H1 (cell line): Measurements from ENCODE around the gene RDH11. TPM values are rescaled to one million over a fixed set of nuclear protein-coding genes. Genes with fewer than 3 reads are reported as not detected.

Source experiments
- CTCF ChIA-PET: fragments of 300-600 bp; sonication (Branson Sonifier 250); formaldehyde crosslinking; loops from one replicate; lab custom pipeline; 2021; ENCODE audit not compliant: partially characterized antibody; lab: Charles Lee
- POLR2A ChIA-PET: fragments of 300-600 bp; sonication (Branson Sonifier 250); formaldehyde crosslinking; loops from one replicate; lab custom pipeline; 2021; ENCODE audit warnings: inconsistent platforms; ENCODE audit not compliant: partially characterized antibody; lab: Charles Lee
- DNase-seq, 2 experiments: peaks; one replicate each; pipeline versions ENCODE4 v3.0.0 to v3.0.0-alpha.2; 2010 to 2022; ENCODE audit warnings: low spot score in 2 of 2, low read depth in 1 of 2, mixed read lengths in 1 of 2
- FAIRE-seq: peaks from 2 replicates; lab custom pipeline; 2011; peaks lifted over from hg19 to GRCh38; lab: Jason Lieb, UNC
- H2AFZ ChIP-seq: 2 replicates; pipeline ENCODE4 v1.8.1; 2012; ENCODE audit warnings: low read length, inconsistent platforms
- H2AK5ac ChIP-seq: 2 replicates; pipeline ENCODE4 v1.6.1; 2013; ENCODE audit warnings: low read depth, low read length
- H2BK120ac ChIP-seq: replicated peaks from 2 replicates; pipeline ENCODE3; 2013; ENCODE audit warnings: low read depth, low read length, inconsistent platforms
- H2BK12ac ChIP-seq: 2 replicates; pipeline ENCODE4 v1.6.1; 2013; ENCODE audit warnings: low read depth, low read length
- H2BK15ac ChIP-seq: 2 replicates; pipeline ENCODE4 v1.6.1; 2013; ENCODE audit warnings: low read length
- H2BK20ac ChIP-seq: 2 replicates; pipeline ENCODE4 v1.6.1; 2013; ENCODE audit warnings: low read length
- H2BK5ac ChIP-seq: 2 replicates; pipeline ENCODE4 v1.6.1; 2013; ENCODE audit warnings: low read depth, low read length
- H3K14ac ChIP-seq: 2 replicates; pipeline ENCODE4 v1.6.1; 2013; ENCODE audit warnings: inconsistent platforms; ENCODE audit not compliant: insufficient read length
- H3K18ac ChIP-seq: 2 replicates; pipeline ENCODE4 v1.6.1; 2013; ENCODE audit warnings: low read length; ENCODE audit errors: extremely low read depth
- H3K23ac ChIP-seq: 2 replicates; pipeline ENCODE4 v1.6.1; 2013; ENCODE audit warnings: inconsistent platforms; ENCODE audit not compliant: insufficient read length
- H3K23me2 ChIP-seq: 2 replicates; pipeline ENCODE4 v1.6.1; 2013; ENCODE audit warnings: low read depth, low read length
- H3K27ac ChIP-seq: 2 replicates; pipeline ENCODE4 v1.6.1; 2011; ENCODE audit warnings: low read depth, low read length, inconsistent platforms
- H3K27me3 ChIP-seq, 4 experiments: replicated peaks in 1 of 4; 1 replicate in 1 of 4; 2 replicates in 3 of 4; pipeline versions ENCODE4 v1.6.1 to v1.8.1; 2011 to 2013; ENCODE audit warnings: low read length in 3 of 4, mild to moderate bottlenecking in 3 of 4, inconsistent platforms in 2 of 4, mixed read lengths in 2 of 4, moderate library complexity in 1 of 4; ENCODE audit not compliant: control insufficient read depth in 3 of 4, insufficient read depth in 3 of 4; ENCODE audit errors: extremely low read depth in 1 of 4
- H3K36me3 ChIP-seq, 4 experiments: 2 replicates each; pipeline versions ENCODE4 v1.6.1 to v1.8.1; 2011 to 2013; ENCODE audit warnings: mild to moderate bottlenecking in 4 of 4, low read length in 3 of 4, moderate library complexity in 2 of 4, control low read depth in 1 of 4, inconsistent platforms in 1 of 4; ENCODE audit not compliant: insufficient read depth in 4 of 4, control insufficient read depth in 2 of 4
- H3K4ac ChIP-seq: replicated peaks from 2 replicates; pipeline ENCODE3; 2013; ENCODE audit warnings: low read length, low read depth, mixed read lengths, inconsistent platforms; ENCODE audit not compliant: insufficient read length
- H3K4me1 ChIP-seq, 4 experiments: replicated peaks in 1 of 4; 1 replicate in 1 of 4; 2 replicates in 3 of 4; pipeline versions ENCODE4 v1.6.1 to v1.8.1; 2011 to 2013; ENCODE audit warnings: low read length in 3 of 4, inconsistent platforms in 2 of 4, mixed read lengths in 1 of 4; ENCODE audit not compliant: insufficient read depth in 4 of 4, control insufficient read depth in 3 of 4
- H3K4me2 ChIP-seq, 2 experiments: 2 replicates each; pipeline versions ENCODE4 v1.6.1 to v1.8.1; 2011 to 2013; ENCODE audit warnings: low read depth in 2 of 2, low read length in 2 of 2, control low read depth in 1 of 2, inconsistent platforms in 1 of 2, mild to moderate bottlenecking in 1 of 2; ENCODE audit not compliant: insufficient read depth in 1 of 2
- H3K4me3 ChIP-seq, 4 experiments: fragments of 200-600, 300-600 bp in 1 of 4; sonication (generic), shearing (Covaris generic), sonication (Bioruptor Twin) in 1 of 4; 2 replicates each; pipeline versions ENCODE4 v1.5.1 to v1.8.1; 2011 to 2016; ENCODE audit warnings: low read length in 4 of 4, low read depth in 3 of 4, control low read depth in 2 of 4, inconsistent platforms in 2 of 4, mild to moderate bottlenecking in 2 of 4, mixed read lengths in 1 of 4, moderate library complexity in 1 of 4; ENCODE audit not compliant: insufficient read depth in 2 of 4; ENCODE audit errors: extremely low read depth in 1 of 4
- H3K56ac ChIP-seq: replicated peaks from 2 replicates; pipeline ENCODE3; 2013; ENCODE audit warnings: low read depth, mild to moderate bottlenecking, mixed read lengths, low read length, inconsistent platforms; ENCODE audit not compliant: insufficient read length
- H3K79me1 ChIP-seq: 2 replicates; pipeline ENCODE4 v1.6.1; 2013; ENCODE audit warnings: low read depth, low read length, control low read depth
- H3K79me2 ChIP-seq, 2 experiments: 2 replicates each; pipeline versions ENCODE4 v1.6.1 to v1.8.1; 2012 to 2013; ENCODE audit warnings: low read length in 2 of 2, mild to moderate bottlenecking in 2 of 2, inconsistent platforms in 1 of 2; ENCODE audit not compliant: insufficient read depth in 2 of 2, control insufficient read depth in 1 of 2
- H3K9ac ChIP-seq, 4 experiments: replicated peaks in 1 of 4; 1 replicate in 1 of 4; 2 replicates in 3 of 4; pipeline versions ENCODE4 v1.6.1 to v1.8.1; 2011 to 2013; ENCODE audit warnings: low read depth in 3 of 4, low read length in 3 of 4, control low read depth in 2 of 4, mild to moderate bottlenecking in 2 of 4, moderate library complexity in 2 of 4, inconsistent platforms in 1 of 4; ENCODE audit errors: extremely low read depth in 1 of 4
- H3K9me3 ChIP-seq, 2 experiments: 2 replicates each; pipeline versions ENCODE4 v1.6.1 to v1.8.1; 2012 to 2013; ENCODE audit warnings: mild to moderate bottlenecking in 2 of 2, moderate library complexity in 2 of 2, control low read depth in 1 of 2, inconsistent platforms in 1 of 2, low read depth in 1 of 2, low read length in 1 of 2, mixed read lengths in 1 of 2; ENCODE audit not compliant: insufficient read depth in 2 of 2
- H4K20me1 ChIP-seq, 2 experiments: replicated peaks in 1 of 2; 2 replicates each; pipeline versions ENCODE3 to v1.8.1; 2011 to 2013; ENCODE audit warnings: inconsistent platforms in 2 of 2, low read length in 2 of 2, mild to moderate bottlenecking in 1 of 2; ENCODE audit not compliant: insufficient read depth in 2 of 2, control insufficient read depth in 1 of 2
- H4K5ac ChIP-seq: 2 replicates; pipeline ENCODE4 v1.6.1; 2013; ENCODE audit warnings: low read length, low read depth, mixed read lengths, inconsistent platforms; ENCODE audit not compliant: insufficient read length
- H4K8ac ChIP-seq: 2 replicates; pipeline ENCODE4 v1.8.0; 2013; ENCODE audit warnings: mild to moderate bottlenecking, moderate library complexity, low read length, inconsistent platforms; ENCODE audit not compliant: insufficient read depth; ENCODE audit errors: extremely low read depth
- H4K91ac ChIP-seq: replicated peaks from 2 replicates; pipeline ENCODE3; 2013; ENCODE audit warnings: low read length, mixed read lengths, inconsistent platforms; ENCODE audit not compliant: insufficient read length
- ASH2L ChIP-seq: fragments of 200-600, 300-600 bp; sonication (generic); IDR thresholded peaks from one replicate; pipeline ENCODE4 v1.7.1; 2017; ENCODE audit warnings: low read length
- BACH1 ChIP-seq: IDR thresholded peaks from 2 replicates; pipeline ENCODE4 v1.6.1; 2012; ENCODE audit warnings: low read length, improper control_type of control experiment
- CBX5 ChIP-seq: fragments of 300-800, 300-1000 bp; sonication (generic); IDR thresholded peaks from 2 replicates; pipeline ENCODE4 v1.7.1; 2016; ENCODE audit warnings: antibody characterized with exemption, low read length, low read depth
- CBX8 ChIP-seq: fragments of 300-800, 300-1000 bp; sonication (generic); IDR thresholded peaks from 2 replicates; pipeline ENCODE4 v1.7.1; 2016; ENCODE audit warnings: low read depth, low read length, borderline replicate concordance
- CREB1 ChIP-seq: IDR thresholded peaks from 2 replicates; pipeline ENCODE4 v1.6.1; 2012; ENCODE audit warnings: inconsistent platforms
- CTBP2 ChIP-seq: IDR thresholded peaks from 2 replicates; pipeline ENCODE4 v1.7.0; 2011; ENCODE audit warnings: borderline replicate concordance, mild to moderate bottlenecking, moderate library complexity, mixed read lengths, low read length; ENCODE audit not compliant: insufficient read depth, insufficient read length
- EGR1 ChIP-seq: IDR thresholded peaks from 2 replicates; pipeline ENCODE4 v1.6.1; 2011; ENCODE audit warnings: low read depth, low read length, borderline replicate concordance
- NANOG ChIP-seq: IDR thresholded peaks from 2 replicates; pipeline ENCODE4 v1.6.1; 2011; ENCODE audit warnings: low read length, low read depth, mild to moderate bottlenecking, inconsistent platforms; ENCODE audit not compliant: insufficient read depth, poor library complexity, severe bottlenecking
- PHF8 ChIP-seq: fragments of 200-600 bp; sonication (generic); conservative IDR thresholded peaks from 2 replicates; pipeline ENCODE4 v1.7.1; 2012; ENCODE audit warnings: low read depth, mild to moderate bottlenecking, inconsistent platforms, low read length, moderate library complexity
- POLR2A ChIP-seq, 2 experiments: IDR thresholded peaks; 1 replicate in 1 of 2; 2 replicates in 1 of 2; pipeline ENCODE4 v1.6.1; 2011; ENCODE audit warnings: low read depth in 2 of 2, low read length in 2 of 2, mild to moderate bottlenecking in 2 of 2; ENCODE audit errors: control extremely low read depth in 1 of 2
- RBBP5 ChIP-seq: IDR thresholded peaks from 2 replicates; pipeline ENCODE4 v1.7.1; 2012; ENCODE audit warnings: low read depth, mild to moderate bottlenecking, inconsistent platforms, low read length, moderate library complexity, borderline replicate concordance
- SAP30 ChIP-seq: fragments of 300-600 bp; sonication (generic); IDR thresholded peaks from 2 replicates; pipeline ENCODE4 v1.7.1; 2012; ENCODE audit warnings: low read length, moderate library complexity, mild to moderate bottlenecking, inconsistent platforms; ENCODE audit not compliant: insufficient read depth, insufficient replicate concordance
- SP1 ChIP-seq: IDR thresholded peaks from 2 replicates; pipeline ENCODE4 v1.6.1; 2011; ENCODE audit warnings: low read depth, low read length
- TAF7 ChIP-seq: optimal IDR thresholded peaks from 2 replicates; pipeline ENCODE3; 2011; ENCODE audit warnings: low read depth, mild to moderate bottlenecking, inconsistent platforms, low read length, moderate library complexity, borderline replicate concordance
- TCF12 ChIP-seq: IDR thresholded peaks from 2 replicates; pipeline ENCODE4 v1.6.1; 2011; ENCODE audit warnings: low read depth, mild to moderate bottlenecking, low read length
- YY1 ChIP-seq: IDR thresholded peaks from 2 replicates; pipeline ENCODE4 v1.6.1; 2011; ENCODE audit warnings: low read depth, mild to moderate bottlenecking, low read length
- polyA plus RNA-seq, 7 experiments: library from polyadenylated mRNA; depleted of rRNA in 3 of 7; stranded (reverse) in 5 of 7; unstranded in 2 of 7; fragments of >200 nt in 5 of 7; fragments of 200-250 nt in 2 of 7; gene quantifications; 1 replicate in 5 of 7; 2 replicates in 1 of 7; 4 replicates in 1 of 7; pipeline versions ENCODE4 v1.2.1 to v1.2.3, GENCODE V29; 2011 to 2013; ENCODE audit warnings: missing spikeins in 2 of 7, mixed read lengths in 2 of 7
- total RNA-seq: library from RNA; stranded (reverse); fragmentation: NEBNext Ultra II Directional; extraction: Animal tissue kit (Norgen Biotek cat#: 25700); gene quantifications from 2 replicates; pipeline ENCODE4 v1.2.1, GENCODE V29; 2021

Gene RDH11
- total and polyA plus RNA-seq, 2 of the 8 experiments (the other 6 are each of a cell fraction or from before 2014, with no cell fraction given), result 104 to 117 TPM

GRCh38 chr14:67668559-67668958 lies 27.0 kb downstream of the RDH11 start:
- Histone ChIP-seq H3K36me3 (no peaks in the 10 kb centered on the region), H3K27ac (no peak overlapping the region), H4K20me1 (peaks cover 3 to 10% of the 10 kb centered on the region in 2 experiments), H3K4me3 (no peak overlapping the region), H3K4me1 (no peaks in the 10 kb centered on the region), H3K79me2 (peaks cover 3 to 77% of the 10 kb centered on the region in 2 experiments; a peak in 3 of 4 replicates), H2BK20ac (no peak overlapping the region), H3K23ac (no peak overlapping the region), H3K27me3 (no peaks in the 10 kb centered on the region), H3K9me3 (no peaks in the 10 kb centered on the region), H2BK12ac (no peak overlapping the region), H3K56ac (no peak overlapping the region), H2BK15ac (no peak overlapping the region), H2AK5ac (no peak overlapping the region), H3K14ac (no peak overlapping the region), H2BK120ac (no peak overlapping the region), H3K4ac (no peak overlapping the region), H3K18ac (no peak overlapping the region), H3K9ac (no peak overlapping the region), H3K79me1 (peaks cover 5% of the 10 kb centered on the region; the same call in 1 of the 2 replicates), H2BK5ac (no peak overlapping the region), H2AFZ (no peak overlapping the region), H3K23me2 (no peaks in the 10 kb centered on the region), H3K4me2 (no peak overlapping the region), H4K91ac (no peak overlapping the region), H4K8ac (no peak overlapping the region), H4K5ac (no peak overlapping the region)
- ChIA-PET POLR2A (interaction anchor here (1.2 kb wide), 1 partner anchor 84 kb away, joined by 3 read pairs; no protein-coding TSS in a partner anchor), CTCF (interaction anchor here (0.6 to 14.5 kb wide), 10 partner anchors 8 to 85 kb away, joined by 3 to 142 read pairs (median 6); partner anchors contain the start of genes ARG2 and RDH12)
- DNase-seq, result no peak
- no peak for FAIRE-seq
- no peak for TF ChIP-seq TCF12
- TF ChIP-seq CBX8, result no peak
- no peak for TF ChIP-seq BACH1
- TF ChIP-seq TAF7, result no peak
- TF ChIP-seq NANOG, result no peak
- no peak for TF ChIP-seq CBX5
- no peak for TF ChIP-seq ASH2L
- no peak for TF ChIP-seq PHF8
- no peak for TF ChIP-seq SAP30
- no peak for TF ChIP-seq CTBP2
- TF ChIP-seq YY1, result no peak
- no peak for TF ChIP-seq POLR2A (IDR thresholded peaks at IDR 0.05; ENCODE audit: control extremely low read depth in 1 of 2, low read depth in 2 of 2, low read length in 2 of 2)
- no peak for TF ChIP-seq EGR1
- TF ChIP-seq SP1, result no peak
- TF ChIP-seq RBBP5, result no peak
- no peak for TF ChIP-seq CREB1
